Nephron (organoid): Measurements from ENCODE around the gene MRGPRF.

ENCODE experiments used
- H3K27ac Mint-ChIP-seq, 3 experiments: 2 replicates each; pipeline ENCODE4 v1.8.0; 2020; ENCODE audit warnings: mixed read lengths in 3 of 3, mild to moderate bottlenecking in 2 of 3, moderate library complexity in 1 of 3
- H3K27me3 Mint-ChIP-seq: 2 replicates; pipeline ENCODE4 v1.8.0; 2021; ENCODE audit warnings: low read depth, mild to moderate bottlenecking, moderate library complexity, mixed read lengths
- H3K36me3 Mint-ChIP-seq: 2 replicates; pipeline ENCODE4 v1.8.0; 2020; ENCODE audit warnings: low read depth, mixed read lengths
- H3K4me1 Mint-ChIP-seq: 2 replicates; pipeline ENCODE4 v1.8.0; 2020; ENCODE audit warnings: mixed read lengths
- H3K4me3 Mint-ChIP-seq, 3 experiments: 2 replicates each; pipeline ENCODE4 v1.8.0; 2020; ENCODE audit warnings: mild to moderate bottlenecking in 3 of 3, mixed read lengths in 3 of 3, moderate library complexity in 2 of 3
- H3K9me3 Mint-ChIP-seq: 2 replicates; pipeline ENCODE4 v1.8.0; 2020; ENCODE audit warnings: mixed read lengths
- TF ChIP-seq, protein P1 (sequence below), 3 experiments: fragments of 200-600 bp; sonication (generic); IDR thresholded peaks; one replicate each; pipeline ENCODE4 v1.5.0; 2021; ENCODE audit warnings: antibody characterized with exemption in 3 of 3; ENCODE audit not compliant: unreplicated experiment in 3 of 3

Gene MRGPRF

DNA sequence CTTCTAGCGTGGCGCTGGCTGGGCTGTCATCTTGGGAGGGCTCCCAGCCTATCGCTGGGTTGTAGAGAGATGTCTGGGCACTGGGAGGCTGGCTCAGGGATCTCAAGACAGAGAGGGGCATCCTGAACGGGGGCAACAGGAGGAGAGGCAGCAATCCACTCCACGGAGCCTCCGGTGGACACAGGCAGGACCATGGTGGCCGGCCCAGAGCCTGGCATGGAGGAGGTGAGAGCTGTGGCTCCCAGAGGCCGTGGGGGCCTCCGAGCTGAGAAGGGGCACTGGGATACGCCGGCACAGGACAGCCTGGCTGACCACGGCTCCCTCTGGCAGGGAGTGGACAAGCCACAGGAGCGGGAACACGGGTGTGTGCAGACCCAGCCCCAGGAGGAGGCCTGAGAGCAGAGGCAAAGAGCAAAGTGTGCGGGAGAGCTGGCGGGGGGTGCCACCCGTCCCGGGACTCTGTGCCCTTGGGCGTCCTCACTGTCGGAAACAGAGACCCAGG, 9.1 kb downstream of the MRGPRF start:
- peaks cover 43% of the 10 kb centered on the region for H3K4me1 Mint-ChIP-seq
- peak overlapping the region in 1 of 3 experiments; percentile 30 for H3K27ac Mint-ChIP-seq
- H3K4me3 Mint-ChIP-seq, result no peak overlapping the region

DNA sequence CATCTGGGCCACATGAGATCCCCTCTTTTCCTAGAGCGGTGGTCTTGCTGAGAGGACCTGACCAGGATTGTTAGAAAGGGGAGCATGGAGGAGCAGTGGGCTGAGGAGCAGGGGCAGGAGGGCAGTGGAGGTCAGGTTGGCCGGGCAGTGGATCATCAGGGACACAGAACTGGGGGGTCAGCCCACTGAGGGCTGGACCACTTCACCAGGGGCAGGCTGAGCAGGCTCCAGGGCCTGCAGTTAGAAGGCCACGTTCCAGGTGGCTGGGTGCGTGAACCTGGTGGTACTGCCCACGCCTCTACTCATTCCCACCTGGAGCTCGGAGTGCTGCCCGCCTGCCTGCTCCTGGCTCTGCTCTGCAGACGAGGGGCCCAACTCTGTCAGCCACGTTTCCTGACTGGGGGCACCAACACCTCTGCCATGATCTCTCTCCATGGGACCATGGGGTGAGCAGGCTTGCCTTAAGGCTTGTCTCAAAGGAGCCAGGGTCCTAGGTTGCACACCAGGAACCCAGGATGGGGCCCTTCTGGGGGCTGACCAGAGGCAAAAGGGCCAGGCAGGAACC, 9.7 kb downstream of the MRGPRF start:
- TF ChIP-seq, protein P1, sequence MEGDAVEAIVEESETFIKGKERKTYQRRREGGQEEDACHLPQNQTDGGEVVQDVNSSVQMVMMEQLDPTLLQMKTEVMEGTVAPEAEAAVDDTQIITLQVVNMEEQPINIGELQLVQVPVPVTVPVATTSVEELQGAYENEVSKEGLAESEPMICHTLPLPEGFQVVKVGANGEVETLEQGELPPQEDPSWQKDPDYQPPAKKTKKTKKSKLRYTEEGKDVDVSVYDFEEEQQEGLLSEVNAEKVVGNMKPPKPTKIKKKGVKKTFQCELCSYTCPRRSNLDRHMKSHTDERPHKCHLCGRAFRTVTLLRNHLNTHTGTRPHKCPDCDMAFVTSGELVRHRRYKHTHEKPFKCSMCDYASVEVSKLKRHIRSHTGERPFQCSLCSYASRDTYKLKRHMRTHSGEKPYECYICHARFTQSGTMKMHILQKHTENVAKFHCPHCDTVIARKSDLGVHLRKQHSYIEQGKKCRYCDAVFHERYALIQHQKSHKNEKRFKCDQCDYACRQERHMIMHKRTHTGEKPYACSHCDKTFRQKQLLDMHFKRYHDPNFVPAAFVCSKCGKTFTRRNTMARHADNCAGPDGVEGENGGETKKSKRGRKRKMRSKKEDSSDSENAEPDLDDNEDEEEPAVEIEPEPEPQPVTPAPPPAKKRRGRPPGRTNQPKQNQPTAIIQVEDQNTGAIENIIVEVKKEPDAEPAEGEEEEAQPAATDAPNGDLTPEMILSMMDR (IDR thresholded peaks at IDR 0.05; ENCODE audit: unreplicated experiment in 3 of 3), result no peak
- Mint-ChIP-seq H3K4me3 (no peak overlapping the region), H3K27ac (peak overlapping the region in 2 of 3 experiments; percentile 36 to 94), H3K36me3 (no peaks in the 10 kb centered on the region), H3K4me1 (peaks cover 45% of the 10 kb centered on the region), H3K9me3 (no peaks in the 10 kb centered on the region), H3K27me3 (peaks cover 17% of the 10 kb centered on the region)

More for the DNA sequence above, 9.1 kb downstream of the MRGPRF start:
- no peaks in the 10 kb centered on the region for H3K9me3 Mint-ChIP-seq
- peaks cover 13% of the 10 kb centered on the region for H3K27me3 Mint-ChIP-seq
- TF ChIP-seq, protein P1 (IDR thresholded peaks at IDR 0.05; ENCODE audit: unreplicated experiment in 3 of 3), result no peak
- no peaks in the 10 kb centered on the region for H3K36me3 Mint-ChIP-seq

DNA sequence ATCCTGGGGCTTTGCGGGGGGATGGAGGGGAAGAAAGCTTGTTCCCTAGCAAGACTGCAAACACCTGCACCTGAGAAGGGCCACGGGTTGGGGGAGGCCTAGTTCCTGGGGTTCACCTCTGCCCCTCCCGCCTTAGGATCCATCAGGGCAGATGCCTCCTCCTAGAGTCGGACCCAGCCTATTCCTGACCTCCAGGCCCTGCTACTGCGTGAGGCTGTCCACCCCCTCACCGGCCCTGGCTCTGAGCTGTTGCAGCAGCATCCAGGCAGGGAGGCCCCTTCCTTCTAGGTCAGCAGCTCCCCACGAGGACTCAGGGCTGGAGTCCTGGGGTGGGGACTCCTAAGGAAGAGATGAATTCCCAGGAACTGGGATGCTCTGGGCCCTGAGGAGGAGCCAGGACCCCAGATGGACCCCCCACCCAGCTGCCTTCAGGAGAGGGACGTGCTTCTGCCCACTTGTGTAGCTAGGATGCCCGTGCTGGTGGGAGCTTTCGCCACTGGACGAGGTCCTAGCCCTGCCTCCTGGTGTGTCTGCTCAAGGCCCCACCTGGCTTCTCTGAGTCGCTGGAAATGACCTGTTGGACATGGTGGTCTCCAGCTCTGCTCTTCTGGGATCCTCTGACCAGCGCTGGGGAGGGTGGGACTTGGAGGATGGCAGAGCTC, 10.3 kb downstream of the MRGPRF start:
- Mint-ChIP-seq H3K36me3 (no peaks in the 10 kb centered on the region), H3K4me1 (peaks cover 44% of the 10 kb centered on the region), H3K9me3 (no peaks in the 10 kb centered on the region), H3K4me3 (peak overlapping the region in 1 of 3 experiments; percentile 13), H3K27me3 (peaks cover 23% of the 10 kb centered on the region), H3K27ac (peak overlapping the region; percentile 36 to 94 (median 93))
- TF ChIP-seq, protein P1 (IDR thresholded peaks at IDR 0.05; ENCODE audit: unreplicated experiment in 3 of 3), result no peak

DNA sequence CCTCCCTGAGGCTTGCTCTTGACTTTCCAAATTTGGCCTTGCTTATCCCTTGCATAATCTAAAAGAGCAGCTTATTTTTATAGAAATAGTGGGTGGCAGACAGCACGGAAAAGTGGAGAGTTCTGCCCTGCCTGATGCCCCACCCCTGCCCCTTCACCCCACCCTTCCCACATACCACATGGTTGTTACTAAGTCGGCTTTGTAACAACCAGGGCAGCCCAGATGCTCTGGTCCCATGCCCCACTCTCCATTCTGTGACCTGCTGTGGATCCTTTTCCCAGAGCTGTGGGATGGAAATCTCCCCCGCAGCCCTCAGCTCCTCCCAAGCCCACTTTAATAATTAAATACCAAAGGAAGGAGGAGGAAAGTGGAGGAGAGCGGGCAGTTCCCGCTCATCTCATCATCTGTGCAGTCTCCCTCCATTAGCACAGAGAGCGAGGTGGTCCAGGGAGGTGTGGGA, 10.9 kb downstream of the MRGPRF start:
- no peaks in the 10 kb centered on the region for H3K36me3 Mint-ChIP-seq
- no peaks in the 10 kb centered on the region for H3K9me3 Mint-ChIP-seq
- H3K4me1 Mint-ChIP-seq, result peaks cover 39% of the 10 kb centered on the region
- H3K27ac Mint-ChIP-seq, result peak overlapping the region; percentile 36 to 94 (median 93)
- TF ChIP-seq, protein P1 (IDR thresholded peaks at IDR 0.05; ENCODE audit: unreplicated experiment in 3 of 3), result no peak
- H3K27me3 Mint-ChIP-seq, result peaks cover 17% of the 10 kb centered on the region
- peak overlapping the region in 1 of 3 experiments; percentile 13 for H3K4me3 Mint-ChIP-seq

DNA sequence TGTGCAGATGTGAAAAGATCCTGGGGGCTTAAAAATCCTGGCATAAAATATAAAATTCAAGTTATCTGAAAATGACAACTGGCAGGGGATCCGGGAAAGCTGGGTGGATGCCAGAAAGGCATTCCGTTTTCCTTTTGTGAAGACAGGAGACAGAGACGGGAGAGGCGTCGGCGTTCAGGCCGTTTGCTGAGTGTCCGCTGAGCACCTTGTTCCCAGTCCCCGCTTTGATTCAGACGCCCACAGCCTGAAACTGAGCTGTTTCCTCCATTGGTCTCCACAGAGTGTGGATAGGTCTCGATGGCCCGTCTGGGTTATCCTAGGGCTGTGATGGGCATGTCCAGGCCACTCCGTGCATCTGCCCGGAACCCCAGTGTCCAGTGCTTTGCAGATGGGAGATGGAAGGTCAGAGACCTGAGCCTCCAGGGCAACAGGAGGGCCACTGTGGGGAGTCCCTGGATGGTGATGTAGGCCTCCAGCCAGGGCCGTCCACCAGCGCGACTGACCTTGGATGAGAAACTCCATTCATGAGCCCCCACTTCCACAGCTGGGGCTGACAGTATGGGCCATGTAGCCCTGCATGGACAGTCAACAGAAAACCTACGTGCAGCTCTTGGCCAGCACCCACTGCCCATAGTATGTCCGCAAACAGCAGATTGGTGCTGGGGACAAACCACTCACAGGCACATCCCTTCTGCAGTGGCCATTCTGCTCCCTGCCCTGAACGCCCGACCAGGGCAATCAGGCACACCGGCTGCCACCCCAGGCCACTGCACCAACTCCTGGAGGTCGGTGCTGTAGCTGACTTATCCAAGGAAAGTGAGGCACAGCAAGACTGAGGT, 11.6 kb downstream of the MRGPRF start:
- Mint-ChIP-seq H3K4me3 (peak overlapping the region in 2 of 3 experiments; percentile 33 to 40), H3K36me3 (no peaks in the 10 kb centered on the region), H3K27ac (peak overlapping the region; percentile 91 to 97 (median 94)), H3K9me3 (no peaks in the 10 kb centered on the region), H3K27me3 (peaks cover 17% of the 10 kb centered on the region), H3K4me1 (peaks cover 35% of the 10 kb centered on the region)
- TF ChIP-seq, protein P1 (IDR thresholded peaks at IDR 0.05; ENCODE audit: unreplicated experiment in 3 of 3), result no peak
